HG02870 (cell line): ENCODE measurements around the gene ZNF266.

Experiments used
- ATAC-seq: cut with Tn5 transposase; IDR thresholded peaks from one replicate; pipeline ENCODE4 v1.9.1; 2021; ENCODE audit warnings: mild to moderate bottlenecking, moderate library complexity; ENCODE audit not compliant: unreplicated experiment

The ZNF266 gene

GRCh38 chr19:9435279-9436268 is at the start of gene ZNF266:
Gene ZNF266, minus strand, starts transcription at chr19:9435573. Its CDS starts 15,484 bp downstream, at chr19:9420089.
- peak; percentile 93 for ATAC-seq

DNA sequence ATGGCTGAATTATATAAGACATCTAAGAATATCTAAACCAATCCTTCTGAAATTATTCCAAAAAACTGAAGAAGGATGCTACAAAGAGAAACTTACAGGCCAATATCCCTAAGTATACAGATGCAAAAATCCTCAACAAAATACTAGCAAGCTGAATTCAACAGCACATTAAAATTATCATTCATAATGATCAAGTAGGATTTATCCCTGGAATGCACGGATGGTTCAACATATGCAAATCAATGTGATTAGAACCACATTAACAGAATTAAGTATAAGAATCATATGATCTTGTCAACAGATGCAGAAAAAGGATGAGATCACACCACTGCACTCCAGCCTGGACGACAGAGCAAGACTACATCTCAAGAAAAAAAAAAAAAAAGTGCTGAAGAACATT is 49.8 kb upstream of the ZNF266 start:
- ATAC-seq: no peak

- no peak for ATAC-seq
These were observed 39.6 kb upstream of the ZNF266 start for GRCh38 chr19:9474975-9475374.

GRCh38 chr19:9467161-9467560 is 31.8 kb upstream of the ZNF266 start:
- ATAC-seq: no peak

- ATAC-seq: no peak
These were observed 26.6 kb upstream of the ZNF266 start for GRCh38 chr19:9461938-9462337.

GRCh38 chr19:9456018-9456689 is 20.8 kb upstream of the ZNF266 start:
- no peak for ATAC-seq

- no peak for ATAC-seq
These were observed 18.6 kb upstream of the ZNF266 start for GRCh38 chr19:9453953-9454352.

DNA sequence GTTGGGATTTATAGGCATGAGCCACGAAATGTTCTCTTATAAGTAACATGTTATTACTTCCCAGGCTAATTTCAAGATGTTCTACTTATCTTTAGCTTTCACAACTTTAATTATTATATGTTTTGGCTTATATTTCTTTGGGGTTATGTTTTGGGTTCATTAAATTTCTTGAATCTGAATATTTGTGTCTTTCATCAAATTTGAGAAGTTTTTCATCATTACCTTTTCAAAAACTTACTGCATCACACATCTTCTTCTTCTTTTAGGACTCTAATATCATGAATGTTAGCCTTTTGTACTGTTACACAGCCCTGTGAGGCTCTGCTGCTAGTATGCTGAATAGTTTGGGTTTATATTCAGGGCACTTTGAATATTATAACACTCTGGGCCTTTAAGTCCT is 9.7 kb upstream of the ZNF266 start:
- ATAC-seq: no peak

DNA sequence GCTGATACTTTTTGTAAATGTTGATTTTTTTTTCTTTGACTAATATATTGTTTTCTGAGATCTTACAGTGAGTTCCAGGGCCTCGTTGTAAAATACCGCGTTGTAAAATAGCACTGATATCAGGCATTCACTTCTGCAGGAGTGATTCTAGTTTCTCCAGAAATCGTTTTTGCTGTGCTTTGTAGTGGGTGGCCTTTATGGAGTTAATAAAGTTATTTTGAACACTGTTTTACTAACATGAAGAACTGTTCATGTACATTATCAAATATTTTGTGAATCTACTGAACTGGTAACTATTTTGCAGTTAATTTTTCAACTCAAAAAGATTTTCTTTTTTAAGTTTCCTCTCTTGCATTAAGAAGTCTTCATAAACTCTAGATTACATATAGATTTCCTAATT is 985 bp upstream of the ZNF266 start:
- no peak for ATAC-seq

- no peak for ATAC-seq
These were observed 3.9 kb downstream of the ZNF266 start for GRCh38 chr19:9431475-9431874.

GRCh38 chr19:9430444-9430843 is 4.9 kb downstream of the ZNF266 start:
- no peak for ATAC-seq

GRCh38 chr19:9427941-9428340 is 7.4 kb downstream of the ZNF266 start:
- no peak for ATAC-seq

DNA sequence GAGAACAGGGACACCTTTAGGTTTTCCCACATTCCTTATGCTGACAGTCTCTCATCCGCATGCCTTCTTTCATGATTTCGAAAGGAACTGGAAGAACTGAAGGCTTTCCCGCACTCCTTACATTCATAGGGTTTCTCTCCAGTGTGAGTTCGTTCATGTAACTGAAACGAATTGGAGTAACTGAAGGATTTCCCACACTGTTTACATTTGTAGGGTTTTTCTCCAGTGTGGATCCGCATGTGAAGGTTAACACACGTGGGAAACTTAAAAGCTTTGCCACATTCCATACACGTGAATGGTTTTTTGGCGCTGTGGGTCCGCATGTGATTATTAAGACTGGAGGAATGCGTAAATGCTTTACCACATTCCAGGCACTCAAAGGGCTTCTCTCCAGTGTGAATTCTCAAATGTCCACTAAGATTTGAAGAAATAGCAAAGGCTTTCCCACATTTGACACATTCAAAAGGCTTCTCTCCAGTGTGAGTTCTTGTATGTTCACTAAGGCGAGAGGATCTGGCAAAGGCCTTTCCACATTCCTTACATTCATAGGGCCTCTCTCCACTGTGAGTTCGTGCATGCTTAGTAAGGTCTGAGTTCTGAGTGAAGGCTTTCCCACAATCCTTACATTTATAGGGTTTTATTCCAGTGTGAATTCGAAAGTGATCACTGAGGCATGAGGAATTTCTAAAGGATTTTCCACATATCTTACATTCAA is 22.0 kb downstream of the ZNF266 start:
- ATAC-seq: no peak

GRCh38 chr19:9407827-9408226 is 27.5 kb downstream of the ZNF266 start:
- no peak for ATAC-seq

DNA sequence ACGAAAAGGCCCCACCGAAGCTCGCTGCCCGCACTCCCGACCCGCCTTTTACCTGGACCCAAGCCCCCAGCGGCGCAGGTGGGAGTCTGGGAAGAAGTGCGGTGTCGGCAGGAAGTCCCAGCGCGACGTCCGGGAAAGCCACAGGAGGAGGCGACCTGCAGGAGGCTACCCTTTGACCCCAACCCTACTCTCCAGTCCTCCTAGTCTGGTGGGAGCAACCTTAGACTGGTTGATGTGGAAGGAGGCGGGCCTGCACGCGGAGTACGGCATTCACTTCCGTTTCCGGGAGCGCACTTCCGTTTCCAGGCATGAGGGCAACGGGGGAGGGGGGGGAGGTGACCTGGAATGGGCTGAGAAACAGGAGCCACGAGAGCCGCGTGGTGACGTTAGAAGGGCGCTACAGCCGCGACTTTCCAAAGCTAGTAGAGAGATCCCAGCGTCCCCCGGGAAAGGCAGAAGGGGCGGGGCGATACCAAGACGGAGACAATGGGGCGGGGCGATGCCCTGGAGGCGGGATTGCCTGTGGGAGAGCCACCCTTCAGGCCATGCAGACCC is 28.5 kb downstream of the ZNF266 start:
- ATAC-seq: no peak

DNA sequence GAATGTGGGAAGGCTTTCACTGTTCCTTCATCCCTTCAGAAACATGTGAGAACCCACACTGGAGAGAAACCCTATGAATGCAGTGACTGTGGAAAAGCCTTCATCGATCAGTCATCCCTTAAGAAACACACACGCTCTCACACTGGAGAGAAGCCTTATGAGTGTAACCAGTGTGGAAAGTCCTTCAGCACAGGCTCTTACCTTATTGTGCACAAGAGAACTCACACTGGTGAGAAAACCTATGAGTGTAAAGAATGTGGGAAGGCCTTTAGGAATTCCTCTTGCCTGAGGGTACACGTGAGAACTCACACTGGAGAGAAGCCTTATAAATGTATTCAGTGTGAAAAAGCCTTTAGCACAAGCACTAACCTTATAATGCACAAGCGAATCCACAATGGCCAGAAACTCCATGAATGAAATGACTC is 54.0 kb downstream of the ZNF266 start:
- no peak for ATAC-seq

- no peak for ATAC-seq
These were observed 64.4 kb downstream of the ZNF266 start for GRCh38 chr19:9370738-9371619.

DNA sequence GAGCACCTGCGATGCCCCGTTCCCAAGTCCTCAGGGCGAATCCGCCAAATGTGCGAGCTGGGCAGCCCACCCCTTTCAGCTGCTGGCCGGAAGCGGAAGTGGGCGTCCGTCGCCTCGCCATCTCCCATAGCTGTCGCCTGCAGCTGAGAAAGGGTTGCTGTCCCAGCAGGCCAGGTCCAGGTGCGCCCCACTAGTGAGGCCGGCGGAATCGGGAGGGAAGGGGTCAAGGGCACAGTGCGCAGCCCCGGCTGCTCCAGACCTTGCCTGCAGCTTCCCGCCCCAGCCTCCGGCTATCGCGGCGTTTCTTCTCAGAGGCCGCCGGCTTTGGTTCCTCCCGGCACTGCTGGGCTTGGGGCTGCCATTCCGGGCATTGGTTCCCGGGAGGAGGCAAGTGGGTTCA is 72.5 kb downstream of the ZNF266 start, which contains the start of gene ZNF177:
Gene ZNF177, plus strand, starts transcription at position 109 of the 400 bp plus-strand sequence. CDS start 15,299 bp downstream, outside the sequence.
- ATAC-seq: no peak
